Measurements from ENCODE around the gene RAPGEF5.

DNA sequence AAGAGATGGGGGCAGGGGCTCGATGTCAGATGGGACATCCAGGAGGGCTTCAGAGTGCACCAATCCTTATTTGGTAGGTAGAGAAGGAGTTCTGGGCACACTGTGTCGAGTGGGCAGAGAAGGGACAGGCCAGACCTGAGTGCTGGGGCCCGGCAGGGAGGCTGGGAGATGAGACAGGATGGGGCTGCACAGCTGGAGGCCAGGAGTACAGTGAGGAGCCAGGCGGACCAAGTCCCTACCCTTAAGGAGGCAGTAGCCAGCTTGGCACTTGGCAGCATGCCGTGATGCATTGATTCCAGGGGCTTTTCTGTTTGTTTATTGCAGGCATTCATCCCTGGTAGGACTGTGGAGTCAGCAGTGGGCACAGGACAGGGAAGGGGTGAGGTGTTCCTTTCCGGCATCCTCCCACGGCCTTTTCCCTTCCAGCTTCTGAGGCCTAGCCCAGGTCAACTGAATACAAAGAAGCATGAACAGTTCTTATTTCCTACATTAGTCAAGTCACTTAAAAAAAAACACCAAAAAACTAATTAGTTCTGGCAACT, 242.4 kb downstream of the RAPGEF5 start:
- TF ChIP-seq EZH2 (IDR thresholded peaks at IDR 0.05; ENCODE audit: borderline replicate concordance, low read length), result no peak
- TF ChIP-seq, protein P1, sequence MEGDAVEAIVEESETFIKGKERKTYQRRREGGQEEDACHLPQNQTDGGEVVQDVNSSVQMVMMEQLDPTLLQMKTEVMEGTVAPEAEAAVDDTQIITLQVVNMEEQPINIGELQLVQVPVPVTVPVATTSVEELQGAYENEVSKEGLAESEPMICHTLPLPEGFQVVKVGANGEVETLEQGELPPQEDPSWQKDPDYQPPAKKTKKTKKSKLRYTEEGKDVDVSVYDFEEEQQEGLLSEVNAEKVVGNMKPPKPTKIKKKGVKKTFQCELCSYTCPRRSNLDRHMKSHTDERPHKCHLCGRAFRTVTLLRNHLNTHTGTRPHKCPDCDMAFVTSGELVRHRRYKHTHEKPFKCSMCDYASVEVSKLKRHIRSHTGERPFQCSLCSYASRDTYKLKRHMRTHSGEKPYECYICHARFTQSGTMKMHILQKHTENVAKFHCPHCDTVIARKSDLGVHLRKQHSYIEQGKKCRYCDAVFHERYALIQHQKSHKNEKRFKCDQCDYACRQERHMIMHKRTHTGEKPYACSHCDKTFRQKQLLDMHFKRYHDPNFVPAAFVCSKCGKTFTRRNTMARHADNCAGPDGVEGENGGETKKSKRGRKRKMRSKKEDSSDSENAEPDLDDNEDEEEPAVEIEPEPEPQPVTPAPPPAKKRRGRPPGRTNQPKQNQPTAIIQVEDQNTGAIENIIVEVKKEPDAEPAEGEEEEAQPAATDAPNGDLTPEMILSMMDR (conservative IDR thresholded peaks at IDR 0.05 in 1 of 2, IDR thresholded peaks at IDR 0.05 in 1 of 2; ENCODE audit: extremely low read depth in 1 of 2, insufficient read depth in 1 of 2, low read depth in 1 of 2, low read length in 2 of 2), result no peak
